AG04449 (cell line): ENCODE measurements around the gene BCL6.

Experiments used
- CTCF ChIA-PET: fragments of 350-600 bp; formaldehyde crosslinking; extraction: SDS; loops from one replicate; lab custom pipeline; 2021; ENCODE audit warnings: antibody characterized with exemption; lab: Yijun Ruan, JAX
- POLR2A ChIA-PET: fragments of 400-600, 350-600 bp; formaldehyde crosslinking; extraction: SDS; loops from one replicate; lab custom pipeline; 2020; ENCODE audit warnings: antibody characterized with exemption, inconsistent platforms; lab: Yijun Ruan, JAX
- DNase-seq: peaks from one replicate; pipeline ENCODE4 v3.0.0-alpha.2; 2010; ENCODE audit warnings: low read depth, low spot score
- H3K4me3 ChIP-seq: 2 replicates; pipeline ENCODE4 v1.5.1; 2011; ENCODE audit warnings: low read depth, mild to moderate bottlenecking, control low read depth, low read length
- TF ChIP-seq, protein P1 (sequence below): IDR thresholded peaks from one replicate; pipeline ENCODE4 v1.5.1; 2011; ENCODE audit warnings: mild to moderate bottlenecking, moderate library complexity, low read length, control low read depth, inconsistent platforms; ENCODE audit not compliant: insufficient read depth; ENCODE audit errors: missing control alignments

The BCL6 gene

DNA sequence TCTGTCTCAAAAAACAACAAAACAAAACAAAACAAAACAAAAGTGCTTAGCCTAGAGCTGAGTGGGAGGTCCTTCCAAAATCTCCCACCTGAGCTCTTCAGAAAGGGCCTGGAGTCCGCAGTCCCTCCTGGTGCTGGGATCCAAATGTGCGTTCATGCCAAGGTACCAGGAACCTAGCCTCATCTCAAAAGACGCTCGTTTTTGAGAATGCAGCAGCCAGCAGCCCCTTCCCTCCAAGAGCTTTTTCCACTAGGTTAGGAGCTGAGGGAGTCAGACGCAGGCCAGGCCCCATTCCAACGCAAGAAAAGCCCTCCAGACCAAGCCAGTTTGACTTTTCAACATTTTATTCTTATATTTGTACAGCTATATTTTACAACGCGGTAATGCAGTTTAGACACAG is 24.2 kb downstream of the BCL6 start:
- POLR2A ChIA-PET, result interaction anchor here (0.8 kb wide), 1 partner anchor 13 kb away, joined by 3 read pairs; no protein-coding TSS in a partner anchor
- CTCF ChIA-PET, result interaction anchor here (1.0 to 1.3 kb wide), 2 partner anchors 11 to 42 kb away, joined by 3 to 4 read pairs; no protein-coding TSS in a partner anchor
- DNase-seq, result no peak
- TF ChIP-seq, protein P1, sequence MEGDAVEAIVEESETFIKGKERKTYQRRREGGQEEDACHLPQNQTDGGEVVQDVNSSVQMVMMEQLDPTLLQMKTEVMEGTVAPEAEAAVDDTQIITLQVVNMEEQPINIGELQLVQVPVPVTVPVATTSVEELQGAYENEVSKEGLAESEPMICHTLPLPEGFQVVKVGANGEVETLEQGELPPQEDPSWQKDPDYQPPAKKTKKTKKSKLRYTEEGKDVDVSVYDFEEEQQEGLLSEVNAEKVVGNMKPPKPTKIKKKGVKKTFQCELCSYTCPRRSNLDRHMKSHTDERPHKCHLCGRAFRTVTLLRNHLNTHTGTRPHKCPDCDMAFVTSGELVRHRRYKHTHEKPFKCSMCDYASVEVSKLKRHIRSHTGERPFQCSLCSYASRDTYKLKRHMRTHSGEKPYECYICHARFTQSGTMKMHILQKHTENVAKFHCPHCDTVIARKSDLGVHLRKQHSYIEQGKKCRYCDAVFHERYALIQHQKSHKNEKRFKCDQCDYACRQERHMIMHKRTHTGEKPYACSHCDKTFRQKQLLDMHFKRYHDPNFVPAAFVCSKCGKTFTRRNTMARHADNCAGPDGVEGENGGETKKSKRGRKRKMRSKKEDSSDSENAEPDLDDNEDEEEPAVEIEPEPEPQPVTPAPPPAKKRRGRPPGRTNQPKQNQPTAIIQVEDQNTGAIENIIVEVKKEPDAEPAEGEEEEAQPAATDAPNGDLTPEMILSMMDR, result no peak
- no peak overlapping the region for H3K4me3 ChIP-seq

DNA sequence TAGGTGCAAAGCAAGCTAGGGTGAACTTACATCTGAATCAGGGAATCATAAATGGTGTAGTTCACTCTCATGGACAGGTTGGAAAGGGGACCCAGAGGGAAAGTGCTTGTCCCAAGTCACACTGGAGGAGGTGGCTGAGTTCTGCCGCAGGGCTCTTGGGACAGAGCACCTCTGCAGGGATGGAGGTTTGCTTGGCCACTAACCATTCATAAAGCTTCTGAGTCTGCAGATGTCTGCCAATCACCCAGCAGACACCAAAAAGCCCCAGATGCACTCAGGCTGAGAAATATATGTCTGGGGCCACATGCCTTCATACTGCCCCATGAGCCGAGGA is 25.0 kb downstream of the BCL6 start:
- H3K4me3 ChIP-seq, result no peak overlapping the region
- POLR2A ChIA-PET, result interaction anchor here (0.8 kb wide), 1 partner anchor 14 kb away, joined by 3 read pairs; no protein-coding TSS in a partner anchor
- CTCF ChIA-PET, result interaction anchor here (1.3 to 12.4 kb wide), 3 partner anchors 17 to 401 kb away, joined by 4 to 190 read pairs (median 86); partner anchors contain the start of gene RTP2
- no peak for DNase-seq
- TF ChIP-seq, protein P1, result no peak

GRCh38 chr3:187719628-187720336 is 25.5 kb downstream of the BCL6 start:
- ChIA-PET POLR2A (no interaction called here), CTCF (interaction anchor here (1.3 to 12.4 kb wide), 6 partner anchors 15 to 1236 kb away, joined by 3 to 190 read pairs (median 51); partner anchors contain the start of gene RTP2)
- TF ChIP-seq, protein P1, result no peak
- no peak overlapping the region for H3K4me3 ChIP-seq
- DNase-seq, result no peak

GRCh38 chr3:187718802-187719201 is 26.5 kb downstream of the BCL6 start:
- TF ChIP-seq, protein P1, result no peak
- CTCF ChIA-PET, result interaction anchor here (0.7 to 12.4 kb wide), 10 partner anchors 10 to 1740 kb away, joined by 3 to 190 read pairs (median 4); partner anchors contain the start of gene RTP2
- H3K4me3 ChIP-seq, result no peak overlapping the region
- no peak for DNase-seq
- POLR2A ChIA-PET, result interaction anchor here (1.1 kb wide), 1 partner anchor 10 kb away, joined by 3 read pairs; no protein-coding TSS in a partner anchor

DNA sequence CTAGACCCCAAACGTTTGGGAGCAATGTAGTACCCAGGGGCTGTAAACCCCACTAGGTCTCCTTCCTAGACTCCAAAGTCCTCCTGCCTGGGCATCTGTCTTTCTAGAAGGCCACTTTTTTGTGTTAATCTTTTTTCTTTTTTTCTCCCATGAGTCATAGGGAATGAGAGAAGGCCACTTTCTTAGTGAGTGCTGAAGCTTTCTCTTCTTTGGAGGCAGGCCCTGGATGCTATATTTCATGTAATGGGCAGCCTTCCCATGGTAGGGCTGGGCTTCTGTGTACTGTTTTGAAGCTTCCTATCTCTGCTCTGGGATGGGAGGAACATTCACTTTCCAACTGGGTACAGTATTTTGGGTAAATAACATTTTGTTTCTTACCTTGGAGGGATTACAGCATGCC is 27.7 kb downstream of the BCL6 start:
- DNase-seq, result no peak
- ChIA-PET CTCF (interaction anchor here (0.6 to 12.4 kb wide), 11 partner anchors 9 to 1738 kb away, joined by 3 to 190 read pairs (median 3); partner anchors contain the start of gene RTP2), POLR2A (interaction anchor here (0.8 kb wide), 1 partner anchor 8 kb away, joined by 5 read pairs; no protein-coding TSS in a partner anchor)
- TF ChIP-seq, protein P1, result no peak
- no peak overlapping the region for H3K4me3 ChIP-seq

- ChIA-PET CTCF (interaction anchor here (0.6 to 12.4 kb wide), 22 partner anchors 9 to 1731 kb away, joined by 3 to 190 read pairs (median 8); partner anchors contain the start of genes RPL39L and RTP2), POLR2A (no interaction called here)
- no peak for DNase-seq
- no peak overlapping the region for H3K4me3 ChIP-seq
- TF ChIP-seq, protein P1, result peak; percentile 90
These were observed 30.8 kb downstream of the BCL6 start for GRCh38 chr3:187714404-187714979.
